H1 (cell line): ENCODE measurements around the gene CAV1. TPM values are rescaled to one million over a fixed set of nuclear protein-coding genes. Genes with fewer than 3 reads are reported as not detected.

ENCODE experiments used
- HDAC6 ChIP-seq: IDR thresholded peaks from one replicate; pipeline ENCODE4 v1.7.1; 2012; ENCODE audit warnings: low read depth, mild to moderate bottlenecking, inconsistent platforms, low read length, moderate library complexity
- POLR2AphosphoS5 ChIP-seq: IDR thresholded peaks from 2 replicates; pipeline ENCODE4 v1.6.1; 2011; ENCODE audit warnings: low read depth, low read length
- TBP ChIP-seq: IDR thresholded peaks from 2 replicates; pipeline ENCODE4 v1.6.1; 2011; ENCODE audit warnings: low read depth, low read length, improper control_type of control experiment
- TCF12 ChIP-seq: IDR thresholded peaks from 2 replicates; pipeline ENCODE4 v1.6.1; 2011; ENCODE audit warnings: low read depth, mild to moderate bottlenecking, low read length
- polyA plus RNA-seq, 7 experiments: library from polyadenylated mRNA; depleted of rRNA in 3 of 7; stranded (reverse) in 5 of 7; unstranded in 2 of 7; fragments of >200 nt in 5 of 7; fragments of 200-250 nt in 2 of 7; gene quantifications; 1 replicate in 5 of 7; 2 replicates in 1 of 7; 4 replicates in 1 of 7; pipeline versions ENCODE4 v1.2.1 to v1.2.3, GENCODE V29; 2011 to 2013; ENCODE audit warnings: missing spikeins in 2 of 7, mixed read lengths in 2 of 7
- total RNA-seq: library from RNA; stranded (reverse); fragmentation: NEBNext Ultra II Directional; extraction: Animal tissue kit (Norgen Biotek cat#: 25700); gene quantifications from 2 replicates; pipeline ENCODE4 v1.2.1, GENCODE V29; 2021
- TF ChIP-seq, protein P1 (sequence below): fragments of 300-600 bp; sonication (generic); IDR thresholded peaks from 2 replicates; pipeline ENCODE4 v1.7.1; 2012; ENCODE audit warnings: low read length, moderate library complexity, mild to moderate bottlenecking, inconsistent platforms; ENCODE audit not compliant: insufficient replicate concordance

Gene CAV1
- total and polyA plus RNA-seq, 2 of the 8 experiments (the other 6 are each of a cell fraction or from before 2014, with no cell fraction given): 16.3 to 21.8 TPM

DNA sequence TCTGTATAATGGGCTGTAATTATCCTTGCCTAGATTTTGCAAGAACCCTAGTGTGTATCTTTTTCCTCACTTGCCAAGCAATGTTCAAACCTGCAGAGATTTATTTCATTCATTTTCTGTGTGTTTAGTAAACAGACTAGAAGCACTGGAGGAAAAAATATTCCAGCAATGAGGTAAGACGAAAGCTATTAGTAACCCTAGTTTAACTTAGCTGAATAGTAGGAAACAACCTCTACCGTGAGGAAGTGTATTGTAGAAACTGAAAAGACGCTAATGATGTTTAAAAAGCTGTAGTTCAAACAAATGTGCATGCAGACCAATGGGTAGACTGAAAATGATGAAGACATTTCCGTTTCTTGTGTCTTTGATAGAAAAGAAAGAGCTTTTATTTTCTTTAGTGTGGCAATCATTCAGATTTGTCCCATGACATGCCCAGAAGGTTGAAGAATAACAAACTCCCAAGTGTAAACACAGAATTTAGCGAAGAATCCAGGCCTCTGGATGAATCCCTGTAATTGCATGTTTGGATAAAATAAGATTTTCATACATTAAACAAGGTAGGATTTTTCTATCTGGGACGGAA lies 20.7 kb downstream of the CAV1 start (continued):
- TF ChIP-seq TBP (no peak), POLR2AphosphoS5 (no peak), HDAC6 (no peak), TCF12 (no peak)
- TF ChIP-seq, protein P1, sequence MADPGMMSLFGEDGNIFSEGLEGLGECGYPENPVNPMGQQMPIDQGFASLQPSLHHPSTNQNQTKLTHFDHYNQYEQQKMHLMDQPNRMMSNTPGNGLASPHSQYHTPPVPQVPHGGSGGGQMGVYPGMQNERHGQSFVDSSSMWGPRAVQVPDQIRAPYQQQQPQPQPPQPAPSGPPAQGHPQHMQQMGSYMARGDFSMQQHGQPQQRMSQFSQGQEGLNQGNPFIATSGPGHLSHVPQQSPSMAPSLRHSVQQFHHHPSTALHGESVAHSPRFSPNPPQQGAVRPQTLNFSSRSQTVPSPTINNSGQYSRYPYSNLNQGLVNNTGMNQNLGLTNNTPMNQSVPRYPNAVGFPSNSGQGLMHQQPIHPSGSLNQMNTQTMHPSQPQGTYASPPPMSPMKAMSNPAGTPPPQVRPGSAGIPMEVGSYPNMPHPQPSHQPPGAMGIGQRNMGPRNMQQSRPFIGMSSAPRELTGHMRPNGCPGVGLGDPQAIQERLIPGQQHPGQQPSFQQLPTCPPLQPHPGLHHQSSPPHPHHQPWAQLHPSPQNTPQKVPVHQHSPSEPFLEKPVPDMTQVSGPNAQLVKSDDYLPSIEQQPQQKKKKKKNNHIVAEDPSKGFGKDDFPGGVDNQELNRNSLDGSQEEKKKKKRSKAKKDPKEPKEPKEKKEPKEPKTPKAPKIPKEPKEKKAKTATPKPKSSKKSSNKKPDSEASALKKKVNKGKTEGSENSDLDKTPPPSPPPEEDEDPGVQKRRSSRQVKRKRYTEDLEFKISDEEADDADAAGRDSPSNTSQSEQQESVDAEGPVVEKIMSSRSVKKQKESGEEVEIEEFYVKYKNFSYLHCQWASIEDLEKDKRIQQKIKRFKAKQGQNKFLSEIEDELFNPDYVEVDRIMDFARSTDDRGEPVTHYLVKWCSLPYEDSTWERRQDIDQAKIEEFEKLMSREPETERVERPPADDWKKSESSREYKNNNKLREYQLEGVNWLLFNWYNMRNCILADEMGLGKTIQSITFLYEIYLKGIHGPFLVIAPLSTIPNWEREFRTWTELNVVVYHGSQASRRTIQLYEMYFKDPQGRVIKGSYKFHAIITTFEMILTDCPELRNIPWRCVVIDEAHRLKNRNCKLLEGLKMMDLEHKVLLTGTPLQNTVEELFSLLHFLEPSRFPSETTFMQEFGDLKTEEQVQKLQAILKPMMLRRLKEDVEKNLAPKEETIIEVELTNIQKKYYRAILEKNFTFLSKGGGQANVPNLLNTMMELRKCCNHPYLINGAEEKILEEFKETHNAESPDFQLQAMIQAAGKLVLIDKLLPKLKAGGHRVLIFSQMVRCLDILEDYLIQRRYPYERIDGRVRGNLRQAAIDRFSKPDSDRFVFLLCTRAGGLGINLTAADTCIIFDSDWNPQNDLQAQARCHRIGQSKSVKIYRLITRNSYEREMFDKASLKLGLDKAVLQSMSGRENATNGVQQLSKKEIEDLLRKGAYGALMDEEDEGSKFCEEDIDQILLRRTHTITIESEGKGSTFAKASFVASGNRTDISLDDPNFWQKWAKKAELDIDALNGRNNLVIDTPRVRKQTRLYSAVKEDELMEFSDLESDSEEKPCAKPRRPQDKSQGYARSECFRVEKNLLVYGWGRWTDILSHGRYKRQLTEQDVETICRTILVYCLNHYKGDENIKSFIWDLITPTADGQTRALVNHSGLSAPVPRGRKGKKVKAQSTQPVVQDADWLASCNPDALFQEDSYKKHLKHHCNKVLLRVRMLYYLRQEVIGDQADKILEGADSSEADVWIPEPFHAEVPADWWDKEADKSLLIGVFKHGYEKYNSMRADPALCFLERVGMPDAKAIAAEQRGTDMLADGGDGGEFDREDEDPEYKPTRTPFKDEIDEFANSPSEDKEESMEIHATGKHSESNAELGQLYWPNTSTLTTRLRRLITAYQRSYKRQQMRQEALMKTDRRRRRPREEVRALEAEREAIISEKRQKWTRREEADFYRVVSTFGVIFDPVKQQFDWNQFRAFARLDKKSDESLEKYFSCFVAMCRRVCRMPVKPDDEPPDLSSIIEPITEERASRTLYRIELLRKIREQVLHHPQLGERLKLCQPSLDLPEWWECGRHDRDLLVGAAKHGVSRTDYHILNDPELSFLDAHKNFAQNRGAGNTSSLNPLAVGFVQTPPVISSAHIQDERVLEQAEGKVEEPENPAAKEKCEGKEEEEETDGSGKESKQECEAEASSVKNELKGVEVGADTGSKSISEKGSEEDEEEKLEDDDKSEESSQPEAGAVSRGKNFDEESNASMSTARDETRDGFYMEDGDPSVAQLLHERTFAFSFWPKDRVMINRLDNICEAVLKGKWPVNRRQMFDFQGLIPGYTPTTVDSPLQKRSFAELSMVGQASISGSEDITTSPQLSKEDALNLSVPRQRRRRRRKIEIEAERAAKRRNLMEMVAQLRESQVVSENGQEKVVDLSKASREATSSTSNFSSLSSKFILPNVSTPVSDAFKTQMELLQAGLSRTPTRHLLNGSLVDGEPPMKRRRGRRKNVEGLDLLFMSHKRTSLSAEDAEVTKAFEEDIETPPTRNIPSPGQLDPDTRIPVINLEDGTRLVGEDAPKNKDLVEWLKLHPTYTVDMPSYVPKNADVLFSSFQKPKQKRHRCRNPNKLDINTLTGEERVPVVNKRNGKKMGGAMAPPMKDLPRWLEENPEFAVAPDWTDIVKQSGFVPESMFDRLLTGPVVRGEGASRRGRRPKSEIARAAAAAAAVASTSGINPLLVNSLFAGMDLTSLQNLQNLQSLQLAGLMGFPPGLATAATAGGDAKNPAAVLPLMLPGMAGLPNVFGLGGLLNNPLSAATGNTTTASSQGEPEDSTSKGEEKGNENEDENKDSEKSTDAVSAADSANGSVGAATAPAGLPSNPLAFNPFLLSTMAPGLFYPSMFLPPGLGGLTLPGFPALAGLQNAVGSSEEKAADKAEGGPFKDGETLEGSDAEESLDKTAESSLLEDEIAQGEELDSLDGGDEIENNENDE: no peak
